GM23338 (cell line): ENCODE data around the gene GRID1. TPM values are rescaled to one million over a fixed set of nuclear protein-coding genes. Genes with fewer than 3 reads are reported as not detected.

Experiments
- ATAC-seq: fragments of 200-7000 bp; cut with Tn5 transposase; 3 replicates; pipeline ENCODE4 v1.9.1; 2020
- DNase-seq: peaks from one replicate; pipeline ENCODE4 v3.0.0-alpha.2; 2015; ENCODE audit warnings: low spot score
- H2AFZ ChIP-seq: fragments of 200-600 bp; sonication (generic); 2 replicates; pipeline ENCODE4 v1.8.0; 2016; ENCODE audit warnings: antibody characterized with exemption, mild to moderate bottlenecking, moderate library complexity
- H3F3A ChIP-seq: fragments of 200-600 bp; sonication (generic); replicated peaks from 2 replicates; pipeline ENCODE4 v1.8.0; 2017; ENCODE audit warnings: antibody characterized with exemption, mixed run types, low read depth
- H3K27ac ChIP-seq: fragments of 200-600 bp; sonication (generic); 2 replicates; pipeline ENCODE4 v1.6.1; 2016; ENCODE audit warnings: low read depth
- H3K27me3 ChIP-seq: fragments of 200-600 bp; sonication (generic); 2 replicates; pipeline ENCODE4 v1.8.0; 2016; ENCODE audit warnings: mild to moderate bottlenecking, mixed run types, moderate library complexity; ENCODE audit not compliant: insufficient read depth
- H3K36me3 ChIP-seq: fragments of 200-600 bp; sonication (generic); 2 replicates; pipeline ENCODE4 v1.8.0; 2016; ENCODE audit warnings: mild to moderate bottlenecking; ENCODE audit not compliant: insufficient read depth
- H3K4me1 ChIP-seq: fragments of 200-600 bp; sonication (generic); 2 replicates; pipeline ENCODE4 v1.8.0; 2016; ENCODE audit warnings: mild to moderate bottlenecking, moderate library complexity; ENCODE audit not compliant: insufficient read depth
- H3K4me2 ChIP-seq: fragments of 200-600 bp; sonication (generic); 2 replicates; pipeline ENCODE4 v1.7.1; 2017; ENCODE audit warnings: mixed run types
- H3K4me3 ChIP-seq: fragments of 200-600 bp; sonication (generic); 2 replicates; pipeline ENCODE4 v1.6.1; 2016; ENCODE audit warnings: mixed run types
- H3K79me2 ChIP-seq: fragments of 200-600 bp; sonication (generic); replicated peaks from 2 replicates; pipeline ENCODE4 v1.8.0; 2017; ENCODE audit warnings: mild to moderate bottlenecking; ENCODE audit not compliant: insufficient read depth
- H3K9me2 ChIP-seq: fragments of 200-600 bp; sonication (generic); 2 replicates; pipeline ENCODE4 v1.8.0; 2017; ENCODE audit not compliant: insufficient read depth
- H4K20me1 ChIP-seq: fragments of 200-600 bp; sonication (generic); replicated peaks from 2 replicates; pipeline ENCODE4 v1.8.0; 2017; ENCODE audit warnings: mild to moderate bottlenecking; ENCODE audit not compliant: insufficient read depth
- H3K27ac Mint-ChIP-seq: 2 replicates; pipeline ENCODE4 v1.8.0; 2020; ENCODE audit warnings: inconsistent platforms, mild to moderate bottlenecking, moderate library complexity, mixed read lengths
- H3K27me3 Mint-ChIP-seq: 3 replicates; pipeline ENCODE4 v1.8.0; 2022; ENCODE audit warnings: low read depth, mild to moderate bottlenecking, moderate library complexity, mixed read lengths, inconsistent platforms; ENCODE audit not compliant: insufficient read depth, poor library complexity
- H3K36me3 Mint-ChIP-seq: 3 replicates; pipeline ENCODE4 v1.8.0; 2021; ENCODE audit warnings: low read depth, mild to moderate bottlenecking, inconsistent platforms, moderate library complexity, mixed read lengths
- H3K4me1 Mint-ChIP-seq: 3 replicates; pipeline ENCODE4 v1.8.0; 2020; ENCODE audit warnings: mild to moderate bottlenecking, inconsistent platforms, mixed read lengths
- H3K4me3 Mint-ChIP-seq: 3 replicates; pipeline ENCODE4 v1.8.0; 2021; ENCODE audit warnings: moderate library complexity, mild to moderate bottlenecking, inconsistent platforms, mixed read lengths
- H3K9me3 Mint-ChIP-seq: 3 replicates; pipeline ENCODE4 v1.8.0; 2020; ENCODE audit warnings: moderate library complexity, mild to moderate bottlenecking, inconsistent platforms, mixed read lengths
- CREB1 ChIP-seq: fragments of 250-450 bp; sonication (Bioruptor Pico); IDR thresholded peaks from 2 replicates; pipeline ENCODE4 v1.5.0; 2020; ENCODE audit warnings: low read depth, mild to moderate bottlenecking, moderate library complexity
- EZH2 ChIP-seq: fragments of 200-600 bp; sonication (generic); IDR thresholded peaks from one replicate; pipeline ENCODE4 v1.8.0; 2017; ENCODE audit warnings: antibody characterized with exemption, mild to moderate bottlenecking, low read depth; ENCODE audit not compliant: unreplicated experiment
- EZH2phosphoT487 ChIP-seq: fragments of 200-600 bp; sonication (generic); IDR thresholded peaks from one replicate; pipeline ENCODE4 v1.8.1; 2018; ENCODE audit warnings: antibody characterized with exemption; ENCODE audit not compliant: unreplicated experiment
- JUNB ChIP-seq: IDR thresholded peaks from one replicate; pipeline ENCODE4 v1.6.1; 2016; ENCODE audit warnings: antibody characterized with exemption; ENCODE audit not compliant: unreplicated experiment
- NANOG ChIP-seq: IDR thresholded peaks from 2 replicates; pipeline ENCODE4 v1.6.1; 2016; ENCODE audit warnings: antibody characterized with exemption, borderline replicate concordance
- POLR2AphosphoS5 ChIP-seq: IDR thresholded peaks from 2 replicates; pipeline ENCODE4 v1.6.1; 2016; ENCODE audit warnings: antibody characterized with exemption, low read depth
- ZNF114 ChIP-seq: fragments of 250-450 bp; sonication (Bioruptor Pico); IDR thresholded peaks from 2 replicates; pipeline ENCODE4 v1.5.0; 2020; ENCODE audit warnings: mild to moderate bottlenecking, moderate library complexity
- ZNF331 ChIP-seq: fragments of 250-450 bp; sonication (Bioruptor Pico); IDR thresholded peaks from 2 replicates; pipeline ENCODE4 v1.5.0; 2020; ENCODE audit warnings: low read depth, mild to moderate bottlenecking, moderate library complexity
- polyA plus RNA-seq: library from polyadenylated mRNA; unstranded; fragments of >200 nt; fragmentation: Nextera tagmentation; extraction: Ambion mirVana; gene quantifications from 2 replicates; pipeline ENCODE4 v1.2.1, GENCODE V29; 2016
- total RNA-seq: library from RNA; depleted of rRNA; stranded (reverse); fragments of >200 nt; shearing (Covaris generic); gene quantifications from 2 replicates; pipeline ENCODE4 v1.2.3, GENCODE V29; 2014
- TF ChIP-seq, protein P1 (sequence below): IDR thresholded peaks from 2 replicates; pipeline ENCODE4 v1.6.1; 2016; ENCODE audit warnings: antibody characterized with exemption
- TF ChIP-seq, protein P2 (sequence below): IDR thresholded peaks from one replicate; pipeline ENCODE4 v1.6.1; 2018; ENCODE audit warnings: antibody characterized with exemption; ENCODE audit not compliant: unreplicated experiment

The GRID1 gene
- total and polyA plus RNA-seq, 2 experiments from 2014 or later = 0.14 to 0.15 TPM

DNA sequence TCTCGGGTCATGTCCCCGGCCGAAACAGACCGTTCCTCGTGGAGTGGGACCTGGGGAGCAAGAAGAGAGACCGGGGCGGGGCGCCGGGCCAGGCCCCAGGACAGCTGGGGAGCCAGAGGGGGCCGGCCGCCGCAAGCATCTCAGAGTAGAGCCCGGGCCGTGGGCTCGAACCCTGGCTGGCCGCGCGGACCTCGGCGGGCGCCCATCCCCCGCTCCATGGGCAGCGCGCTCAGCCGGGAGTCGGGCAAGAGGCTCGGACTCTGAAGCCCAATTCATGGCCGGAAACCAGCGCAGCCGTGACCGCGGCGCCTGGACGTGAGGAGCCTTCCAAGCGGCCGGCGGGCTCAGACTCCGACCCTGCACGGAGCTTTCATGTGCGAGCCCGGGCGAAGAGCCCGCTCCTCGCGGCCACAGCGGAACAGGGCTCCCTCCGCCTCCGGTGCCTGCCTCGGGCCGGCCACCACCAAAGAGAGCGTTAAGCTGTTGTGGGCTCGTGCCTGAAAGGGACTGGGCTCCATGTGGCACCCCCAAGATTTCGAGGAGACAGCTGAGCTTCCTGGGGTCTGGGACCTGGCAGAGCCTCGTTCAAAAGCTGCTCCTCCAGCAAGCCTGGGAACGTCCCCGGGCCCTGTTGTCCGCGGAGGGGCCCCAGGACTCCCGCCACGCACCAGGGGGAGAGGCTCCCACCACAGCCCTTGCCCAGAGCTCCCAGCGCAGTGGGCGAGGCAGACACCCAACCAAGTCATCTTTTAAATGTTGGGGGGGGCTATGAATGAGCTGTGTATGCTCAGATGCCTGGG, 757 bp upstream of the GRID1 start:
- ATAC-seq = peak; percentile 14
- Histone ChIP-seq H3K4me3 (peak overlapping the region; percentile 60), H4K20me1 (0 out of 2 replicates have a peak, but pooled peaks cover 7% of the 10 kb centered on the region), H3K36me3 (no peaks in the 10 kb centered on the region), H3K4me2 (peak overlapping the region; percentile 78), H3K4me1 (peaks cover 22% of the 10 kb centered on the region), H3F3A (no peaks in the 10 kb centered on the region), H3K9me2 (no peaks in the 10 kb centered on the region), H2AFZ (peak overlapping the region; percentile 90), H3K79me2 (no peaks in the 10 kb centered on the region), H3K27me3 (peaks cover 92% of the 10 kb centered on the region), H3K27ac (no peak overlapping the region)
- DNase-seq = peak; percentile 71
- Mint-ChIP-seq H3K4me1 (peaks cover 22% of the 10 kb centered on the region), H3K27me3 (peaks cover 75% of the 10 kb centered on the region), H3K27ac (no peak overlapping the region), H3K36me3 (no peaks in the 10 kb centered on the region; the same call in 2 of the 3 replicates), H3K4me3 (peak overlapping the region; percentile 50), H3K9me3 (no peaks in the 10 kb centered on the region; the same call in none of the 3 replicates)
- TF ChIP-seq, protein P1, sequence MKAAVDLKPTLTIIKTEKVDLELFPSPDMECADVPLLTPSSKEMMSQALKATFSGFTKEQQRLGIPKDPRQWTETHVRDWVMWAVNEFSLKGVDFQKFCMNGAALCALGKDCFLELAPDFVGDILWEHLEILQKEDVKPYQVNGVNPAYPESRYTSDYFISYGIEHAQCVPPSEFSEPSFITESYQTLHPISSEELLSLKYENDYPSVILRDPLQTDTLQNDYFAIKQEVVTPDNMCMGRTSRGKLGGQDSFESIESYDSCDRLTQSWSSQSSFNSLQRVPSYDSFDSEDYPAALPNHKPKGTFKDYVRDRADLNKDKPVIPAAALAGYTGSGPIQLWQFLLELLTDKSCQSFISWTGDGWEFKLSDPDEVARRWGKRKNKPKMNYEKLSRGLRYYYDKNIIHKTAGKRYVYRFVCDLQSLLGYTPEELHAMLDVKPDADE = no peak
- TF ChIP-seq EZH2 (peak; percentile 57), EZH2phosphoT487 (peak; percentile 57)

DNA sequence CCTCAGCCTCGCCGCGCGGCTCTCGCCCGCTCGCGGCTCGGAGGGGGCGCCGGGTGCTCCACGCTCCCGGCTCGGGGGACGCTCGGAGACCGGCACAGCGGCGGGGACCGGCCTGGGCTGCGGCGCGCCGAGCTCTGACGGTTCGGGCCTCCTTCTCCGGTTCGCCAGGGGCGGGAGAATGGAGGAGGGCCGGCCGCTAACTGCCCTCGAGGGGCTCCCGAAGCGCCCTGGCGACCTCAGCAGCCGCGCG, 232 bp upstream of the GRID1 start:
- Histone ChIP-seq H2AFZ (peak overlapping the region; percentile 90), H3K4me1 (peaks cover 22% of the 10 kb centered on the region), H3K27ac (no peak overlapping the region), H3K4me3 (peak overlapping the region; percentile 60), H3F3A (no peaks in the 10 kb centered on the region), H3K79me2 (no peaks in the 10 kb centered on the region), H3K36me3 (no peaks in the 10 kb centered on the region), H3K9me2 (no peaks in the 10 kb centered on the region), H4K20me1 (0 out of 2 replicates have a peak, but pooled peaks cover 7% of the 10 kb centered on the region), H3K27me3 (peaks cover 97% of the 10 kb centered on the region), H3K4me2 (peak overlapping the region; percentile 78)
- ATAC-seq (peak; percentile 2; the same call in 2 of the 3 replicates), DNase-seq (no peak)
- TF ChIP-seq EZH2 (peak; percentile 60), ZNF331 (CRISPR knock-in tag) (no peak)
- Mint-ChIP-seq H3K4me1 (peaks cover 22% of the 10 kb centered on the region), H3K9me3 (no peaks in the 10 kb centered on the region; the same call in none of the 3 replicates), H3K4me3 (peak overlapping the region; percentile 41; the same call in 1 of the 3 replicates), H3K36me3 (no peaks in the 10 kb centered on the region; the same call in 2 of the 3 replicates), H3K27me3 (peaks cover 81% of the 10 kb centered on the region), H3K27ac (no peak overlapping the region)

DNA sequence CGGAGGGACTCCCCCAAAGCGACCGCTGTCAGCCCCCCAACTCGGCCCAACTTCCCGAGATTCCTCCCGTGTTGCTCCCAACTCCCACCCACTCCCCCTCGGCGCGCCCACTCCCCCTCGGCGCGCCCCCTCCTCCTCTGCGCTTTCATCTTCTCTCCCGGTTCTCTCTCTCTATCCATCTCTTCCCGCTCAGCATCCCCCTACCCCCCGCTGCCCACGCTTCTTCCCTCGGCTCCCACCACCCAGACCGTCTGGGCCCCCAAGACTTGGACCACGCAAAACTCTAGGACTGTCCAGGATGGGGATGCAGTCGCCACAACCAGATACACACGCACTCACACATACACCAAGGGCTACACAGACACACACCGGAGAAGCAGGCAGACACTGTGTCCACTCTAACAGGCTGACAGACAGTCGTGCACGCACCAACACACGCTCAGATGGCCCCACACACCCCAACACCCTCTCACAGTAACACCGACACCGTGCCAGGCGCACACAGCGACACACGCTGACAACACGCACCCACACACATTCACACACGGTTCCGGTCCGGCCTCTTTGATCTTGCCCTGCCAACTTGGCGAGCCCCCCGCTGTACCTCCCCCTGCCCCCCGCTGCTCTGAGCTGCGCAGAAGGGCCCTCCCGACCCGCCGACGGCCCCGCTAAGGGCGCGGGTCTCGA, 1.1 kb downstream of the GRID1 start:
- H3K36me3 ChIP-seq = no peaks in the 10 kb centered on the region
- no peak overlapping the region for H2AFZ ChIP-seq
- no peaks in the 10 kb centered on the region; the same call in none of the 3 replicates for H3K9me3 Mint-ChIP-seq
- H3K27ac ChIP-seq = no peak overlapping the region
- H3K4me1 ChIP-seq = peaks cover 22% of the 10 kb centered on the region
- DNase-seq = peak; percentile 33
- H3K27me3 Mint-ChIP-seq = peaks cover 89% of the 10 kb centered on the region
- peak overlapping the region; percentile 93 for H3K4me2 ChIP-seq
- peak overlapping the region; percentile 69 for H3K4me3 ChIP-seq
- H3K36me3 Mint-ChIP-seq = no peaks in the 10 kb centered on the region; the same call in 2 of the 3 replicates
- H3K4me3 Mint-ChIP-seq = peak overlapping the region; percentile 70
- no peaks in the 10 kb centered on the region for H3K79me2 ChIP-seq
- peaks cover 97% of the 10 kb centered on the region for H3K27me3 ChIP-seq
- H3F3A ChIP-seq = no peaks in the 10 kb centered on the region
- 0 out of 2 replicates have a peak, but pooled peaks cover 7% of the 10 kb centered on the region for H4K20me1 ChIP-seq
- no peak for ATAC-seq
- no peak overlapping the region for H3K27ac Mint-ChIP-seq
- H3K4me1 Mint-ChIP-seq = peaks cover 22% of the 10 kb centered on the region
- H3K9me2 ChIP-seq = no peaks in the 10 kb centered on the region
- TF ChIP-seq, protein P2, sequence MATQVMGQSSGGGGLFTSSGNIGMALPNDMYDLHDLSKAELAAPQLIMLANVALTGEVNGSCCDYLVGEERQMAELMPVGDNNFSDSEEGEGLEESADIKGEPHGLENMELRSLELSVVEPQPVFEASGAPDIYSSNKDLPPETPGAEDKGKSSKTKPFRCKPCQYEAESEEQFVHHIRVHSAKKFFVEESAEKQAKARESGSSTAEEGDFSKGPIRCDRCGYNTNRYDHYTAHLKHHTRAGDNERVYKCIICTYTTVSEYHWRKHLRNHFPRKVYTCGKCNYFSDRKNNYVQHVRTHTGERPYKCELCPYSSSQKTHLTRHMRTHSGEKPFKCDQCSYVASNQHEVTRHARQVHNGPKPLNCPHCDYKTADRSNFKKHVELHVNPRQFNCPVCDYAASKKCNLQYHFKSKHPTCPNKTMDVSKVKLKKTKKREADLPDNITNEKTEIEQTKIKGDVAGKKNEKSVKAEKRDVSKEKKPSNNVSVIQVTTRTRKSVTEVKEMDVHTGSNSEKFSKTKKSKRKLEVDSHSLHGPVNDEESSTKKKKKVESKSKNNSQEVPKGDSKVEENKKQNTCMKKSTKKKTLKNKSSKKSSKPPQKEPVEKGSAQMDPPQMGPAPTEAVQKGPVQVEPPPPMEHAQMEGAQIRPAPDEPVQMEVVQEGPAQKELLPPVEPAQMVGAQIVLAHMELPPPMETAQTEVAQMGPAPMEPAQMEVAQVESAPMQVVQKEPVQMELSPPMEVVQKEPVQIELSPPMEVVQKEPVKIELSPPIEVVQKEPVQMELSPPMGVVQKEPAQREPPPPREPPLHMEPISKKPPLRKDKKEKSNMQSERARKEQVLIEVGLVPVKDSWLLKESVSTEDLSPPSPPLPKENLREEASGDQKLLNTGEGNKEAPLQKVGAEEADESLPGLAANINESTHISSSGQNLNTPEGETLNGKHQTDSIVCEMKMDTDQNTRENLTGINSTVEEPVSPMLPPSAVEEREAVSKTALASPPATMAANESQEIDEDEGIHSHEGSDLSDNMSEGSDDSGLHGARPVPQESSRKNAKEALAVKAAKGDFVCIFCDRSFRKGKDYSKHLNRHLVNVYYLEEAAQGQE = no peak
- TF ChIP-seq NANOG (no peak), ZNF331 (CRISPR knock-in tag) (no peak), EZH2phosphoT487 (peak; percentile 67), POLR2AphosphoS5 (no peak), JUNB (no peak), CREB1 (no peak), EZH2 (peak; percentile 93), ZNF114 (no peak)
- TF ChIP-seq, protein P1 = no peak
